HL-60 (cell line): ENCODE measurements around the gene NEB.

Experiments used
- GABPA ChIP-seq: IDR thresholded peaks from 2 replicates; pipeline ENCODE4 v1.6.1; 2012; ENCODE audit warnings: low read depth
- POLR2AphosphoS5 ChIP-seq: IDR thresholded peaks from 2 replicates; pipeline ENCODE4 v1.6.1; 2012; ENCODE audit warnings: low read depth
- SPI1 ChIP-seq: IDR thresholded peaks from 2 replicates; pipeline ENCODE4 v1.6.1; 2012; ENCODE audit warnings: low read depth, mild to moderate bottlenecking, borderline replicate concordance
- TF ChIP-seq, protein P1 (sequence below): IDR thresholded peaks from one replicate; pipeline ENCODE4 v1.5.1; 2011; ENCODE audit warnings: low read length, control low read depth, inconsistent platforms; ENCODE audit not compliant: insufficient read depth

DNA sequence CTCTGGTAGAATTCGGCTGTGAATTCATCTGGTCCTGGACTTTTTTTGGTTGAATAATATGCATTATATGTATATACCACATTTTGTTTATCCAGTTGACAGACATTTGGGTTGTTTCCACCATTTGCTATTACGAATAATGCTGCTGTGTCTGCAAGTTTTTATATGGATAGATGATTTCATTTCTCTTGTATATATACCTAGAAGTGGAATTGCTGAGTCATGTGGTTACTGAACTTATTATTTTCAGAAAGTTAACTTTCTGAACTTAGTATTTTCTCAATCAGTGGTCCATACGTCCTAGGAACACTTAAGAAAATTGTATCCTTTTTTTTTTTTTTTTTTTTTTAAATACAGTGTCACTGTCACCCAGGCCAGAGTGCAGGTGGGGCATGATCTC lies 261.3 kb downstream of the NEB start:
- TF ChIP-seq, protein P1, sequence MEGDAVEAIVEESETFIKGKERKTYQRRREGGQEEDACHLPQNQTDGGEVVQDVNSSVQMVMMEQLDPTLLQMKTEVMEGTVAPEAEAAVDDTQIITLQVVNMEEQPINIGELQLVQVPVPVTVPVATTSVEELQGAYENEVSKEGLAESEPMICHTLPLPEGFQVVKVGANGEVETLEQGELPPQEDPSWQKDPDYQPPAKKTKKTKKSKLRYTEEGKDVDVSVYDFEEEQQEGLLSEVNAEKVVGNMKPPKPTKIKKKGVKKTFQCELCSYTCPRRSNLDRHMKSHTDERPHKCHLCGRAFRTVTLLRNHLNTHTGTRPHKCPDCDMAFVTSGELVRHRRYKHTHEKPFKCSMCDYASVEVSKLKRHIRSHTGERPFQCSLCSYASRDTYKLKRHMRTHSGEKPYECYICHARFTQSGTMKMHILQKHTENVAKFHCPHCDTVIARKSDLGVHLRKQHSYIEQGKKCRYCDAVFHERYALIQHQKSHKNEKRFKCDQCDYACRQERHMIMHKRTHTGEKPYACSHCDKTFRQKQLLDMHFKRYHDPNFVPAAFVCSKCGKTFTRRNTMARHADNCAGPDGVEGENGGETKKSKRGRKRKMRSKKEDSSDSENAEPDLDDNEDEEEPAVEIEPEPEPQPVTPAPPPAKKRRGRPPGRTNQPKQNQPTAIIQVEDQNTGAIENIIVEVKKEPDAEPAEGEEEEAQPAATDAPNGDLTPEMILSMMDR: no peak
- TF ChIP-seq POLR2AphosphoS5 (no peak), SPI1 (no peak), GABPA (no peak)
